Stomach (tissue), 9 donors: ENCODE measurements around the gene CFAP20. TPM values are rescaled to one million over a fixed set of nuclear protein-coding genes. Genes with fewer than 3 reads are reported as not detected.
"Not testable (repeated sequence)": the region's sequence is repeated elsewhere in the genome, so short reads cannot be mapped to it uniquely, and the experiment has no call there.

Experiments used
- DNase-seq, 2 donors: peaks; one replicate each; pipeline versions ENCODE4 v3.0.0 to v3.0.0-alpha.2; 2013 to 2019
- H3K27ac ChIP-seq, 5 donors: fragments of 200-600 bp in 4 of 5; sonication (generic) in 4 of 5; one replicate each; pipeline ENCODE4 v1.5.1; 2013 to 2019; ENCODE audit warnings: mild to moderate bottlenecking in 1 of 5, moderate library complexity in 1 of 5
- H3K27me3 ChIP-seq, 3 donors: fragments of 200-600 bp; sonication (generic); one replicate each; pipeline ENCODE4 v1.5.1; 2017 to 2019; ENCODE audit warnings: mixed run types in 1 of 3
- H3K36me3 ChIP-seq, 4 donors: fragments of 200-600 bp; sonication (generic); 1 replicate in 3 of 4; 2 replicates in 1 of 4; pipeline ENCODE4 v1.5.1; 2016 to 2019
- H3K4me1 ChIP-seq, 4 donors: fragments of 200-600 bp; sonication (generic); one replicate each; pipeline ENCODE4 v1.5.1; 2016 to 2019
- H3K4me3 ChIP-seq, 4 donors: fragments of 200-600 bp; sonication (generic) in 3 of 4; one replicate each; pipeline ENCODE4 v1.5.1; 2016 to 2019; ENCODE audit warnings: mild to moderate bottlenecking in 1 of 4
- H3K9me3 ChIP-seq, 4 donors: fragments of 200-600 bp; sonication (generic); one replicate each; pipeline ENCODE4 v1.5.1; 2016 to 2019
- CTCF ChIP-seq, 7 experiments: fragments of 450-650 bp in 4 of 7; fragments of 200-600 bp in 3 of 7; sonication (generic) in 3 of 7; IDR thresholded peaks; one replicate each; pipeline ENCODE4 v1.5.1; 2016 to 2019; ENCODE audit warnings: antibody characterized with exemption in 7 of 7, control low read depth in 2 of 7, mild to moderate bottlenecking in 1 of 7
- EP300 ChIP-seq: sonication (generic); formaldehyde crosslinking; IDR thresholded peaks from one replicate; pipeline ENCODE4 v1.6.1; 2017; ENCODE audit warnings: antibody characterized with exemption
- POLR2A ChIP-seq, 4 donors: fragments of 450-650 bp; IDR thresholded peaks; one replicate each; pipeline ENCODE4 v1.6.1; 2016; ENCODE audit warnings: antibody characterized with exemption in 4 of 4, control low read depth in 2 of 4, mild to moderate bottlenecking in 1 of 4, moderate library complexity in 1 of 4
- POLR2AphosphoS5 ChIP-seq, 3 donors: sonication (generic); formaldehyde crosslinking; IDR thresholded peaks; one replicate each; pipeline ENCODE4 v1.6.1; 2016; ENCODE audit warnings: antibody characterized with exemption in 3 of 3
- WGBS, 5 donors: extraction: QIAGEN DNeasy Blood & Tissue Kit in 3 of 5; methylation state at CpG; one replicate each; pipeline versions ENCODE4 v1.1.5 to v1.1.7; 2013 to 2018; 5-methylcytosine and 5-hydroxymethylcytosine counted together
- intact Hi-C: fragments of 100-400 bp; cut with DNase I; formaldehyde crosslinking; loops from one replicate; pipeline ENCODE4 v1.15.1; 2023; ENCODE audit warnings: low total_unique reads
- polyA plus RNA-seq, 3 donors: library from polyadenylated mRNA; stranded (reverse); fragments of 200-250 nt; gene quantifications; one replicate each; pipeline ENCODE4 v1.2.3, GENCODE V29; 2013
- total RNA-seq, 5 donors: library from RNA; depleted of rRNA; stranded (reverse); fragments of >200 nt; gene quantifications; one replicate each; pipeline versions ENCODE4 v1.1.0 to v1.2.3, GENCODE V29; 2014 to 2016
- donor health status: healthy with polysubstance abuse.
- donor health status: Bipolar disorder and iron deficiency.
- donor health status: healthy.

Gene CFAP20
- total and polyA plus RNA-seq, 8 donors = 0.58 to 81.7 (median 23.8) TPM

- H3K36me3 ChIP-seq = no peaks in the 10 kb centered on the region
- intact Hi-C loops = no loop called here
- H3K4me1 ChIP-seq = peaks cover 0 to 7% (median 0%) of the 10 kb centered on the region in 4 donors
- WGBS, 5 donors = 79 to 82% (median 82%) methylated on average over 11 to 12 of the region's 12 CpGs
- H3K9me3 ChIP-seq = no peaks in the 10 kb centered on the region
- H3K27me3 ChIP-seq = peaks cover 0 to 14% (median 0%) of the 10 kb centered on the region in 3 donors
- no peak for TF ChIP-seq POLR2A (IDR thresholded peaks at IDR 0.05)
- TF ChIP-seq CTCF (IDR thresholded peaks at IDR 0.05) = no peak
- no peak for TF ChIP-seq EP300
- TF ChIP-seq POLR2AphosphoS5 (IDR thresholded peaks at IDR 0.05) = no peak
- no peak overlapping the region for H3K4me3 ChIP-seq
- no peak for DNase-seq
- H3K27ac ChIP-seq = no peak overlapping the region
Measured at GRCh38 chr16:58098207-58099096, 30.7 kb downstream of the CFAP20 start.

GRCh38 chr16:58096249-58096648 is 32.9 kb downstream of the CFAP20 start:
- DNase-seq = no peak
- 29 to 58% (median 37%) methylated on average over 2 of the region's 2 CpGs for WGBS, 5 donors
- Histone ChIP-seq H3K4me1 (peaks cover 0 to 7% (median 0%) of the 10 kb centered on the region in 4 donors), H3K4me3 (no peak overlapping the region), H3K27ac (no peak overlapping the region), H3K27me3 (peaks cover 0 to 14% (median 0%) of the 10 kb centered on the region in 3 donors), H3K36me3 (no peaks in the 10 kb centered on the region), H3K9me3 (no peaks in the 10 kb centered on the region)
- intact Hi-C loops = no loop called here
- no peak for TF ChIP-seq EP300

- H3K36me3 ChIP-seq, intact Hi-C loops, H3K9me3 ChIP-seq, H3K4me1 ChIP-seq, DNase-seq, H3K4me3 ChIP-seq, H3K27ac ChIP-seq: not testable (repeated sequence)
- 69 to 84% (median 79%) methylated on average over 6 of the region's 6 CpGs for WGBS, 5 donors
- peaks cover 0 to 14% (median 0%) of the 10 kb centered on the region in 3 donors for H3K27me3 ChIP-seq
Measured at GRCh38 chr16:58095575-58095960, 33.6 kb downstream of the CFAP20 start.

GRCh38 chr16:58094791-58095574 is 34.2 kb downstream of the CFAP20 start:
- peaks cover 0 to 7% (median 0%) of the 10 kb centered on the region in 4 donors for H3K4me1 ChIP-seq
- H3K9me3 ChIP-seq = no peaks in the 10 kb centered on the region
- 63 to 78% (median 75%) methylated on average over 13 to 15 of the region's 15 CpGs for WGBS, 5 donors
- intact Hi-C loops = no loop called here
- no peaks in the 10 kb centered on the region for H3K36me3 ChIP-seq
- no peak overlapping the region for H3K4me3 ChIP-seq
- H3K27ac ChIP-seq = no peak overlapping the region
- no peak for TF ChIP-seq POLR2AphosphoS5 (IDR thresholded peaks at IDR 0.05)
- TF ChIP-seq CTCF (IDR thresholded peaks at IDR 0.05) = no peak
- no peak for TF ChIP-seq POLR2A (IDR thresholded peaks at IDR 0.05)
- TF ChIP-seq EP300 = no peak
- no peak for DNase-seq
- peaks cover 0 to 14% (median 0%) of the 10 kb centered on the region in 3 donors for H3K27me3 ChIP-seq

GRCh38 chr16:58094026-58094425 is 35.2 kb downstream of the CFAP20 start:
- Histone ChIP-seq H3K9me3 (no peaks in the 10 kb centered on the region), H3K4me1 (peaks cover 0 to 7% (median 0%) of the 10 kb centered on the region in 4 donors), H3K27me3 (peaks cover 0 to 14% (median 0%) of the 10 kb centered on the region in 3 donors), H3K27ac (no peak overlapping the region), H3K36me3 (no peaks in the 10 kb centered on the region), H3K4me3 (no peak overlapping the region)
- WGBS, 5 donors = 82 to 85% (median 83%) methylated on average over 5 of the region's 5 CpGs
- no peak for TF ChIP-seq CTCF (IDR thresholded peaks at IDR 0.05)
- no peak for TF ChIP-seq EP300
- intact Hi-C loops = no loop called here
- no peak for DNase-seq

GRCh38 chr16:58090396-58090795 is 38.8 kb downstream of the CFAP20 start:
- intact Hi-C loops, DNase-seq: not testable (repeated sequence)

More at GRCh38 chr16:58090396-58090795, 38.8 kb downstream of the CFAP20 start:
- H3K36me3 ChIP-seq, H3K27me3 ChIP-seq, H3K9me3 ChIP-seq, H3K4me3 ChIP-seq, H3K4me1 ChIP-seq, H3K27ac ChIP-seq: not testable (repeated sequence)
- WGBS, 5 donors = 94 to 99% (median 96%) methylated on average over 3 of the region's 3 CpGs
